Measurements from ENCODE around the gene NUDT21. TPM values are rescaled to one million over a fixed set of nuclear protein-coding genes. Genes with fewer than 3 reads are reported as not detected.
A peak's percentile ranks its signal among the peaks of the same experiment; 100 is the strongest.

The NUDT21 gene
- total and polyA plus RNA-seq, 3 donors from 2014 or later: 67.7 to 224 (median 75.3) TPM

DNA sequence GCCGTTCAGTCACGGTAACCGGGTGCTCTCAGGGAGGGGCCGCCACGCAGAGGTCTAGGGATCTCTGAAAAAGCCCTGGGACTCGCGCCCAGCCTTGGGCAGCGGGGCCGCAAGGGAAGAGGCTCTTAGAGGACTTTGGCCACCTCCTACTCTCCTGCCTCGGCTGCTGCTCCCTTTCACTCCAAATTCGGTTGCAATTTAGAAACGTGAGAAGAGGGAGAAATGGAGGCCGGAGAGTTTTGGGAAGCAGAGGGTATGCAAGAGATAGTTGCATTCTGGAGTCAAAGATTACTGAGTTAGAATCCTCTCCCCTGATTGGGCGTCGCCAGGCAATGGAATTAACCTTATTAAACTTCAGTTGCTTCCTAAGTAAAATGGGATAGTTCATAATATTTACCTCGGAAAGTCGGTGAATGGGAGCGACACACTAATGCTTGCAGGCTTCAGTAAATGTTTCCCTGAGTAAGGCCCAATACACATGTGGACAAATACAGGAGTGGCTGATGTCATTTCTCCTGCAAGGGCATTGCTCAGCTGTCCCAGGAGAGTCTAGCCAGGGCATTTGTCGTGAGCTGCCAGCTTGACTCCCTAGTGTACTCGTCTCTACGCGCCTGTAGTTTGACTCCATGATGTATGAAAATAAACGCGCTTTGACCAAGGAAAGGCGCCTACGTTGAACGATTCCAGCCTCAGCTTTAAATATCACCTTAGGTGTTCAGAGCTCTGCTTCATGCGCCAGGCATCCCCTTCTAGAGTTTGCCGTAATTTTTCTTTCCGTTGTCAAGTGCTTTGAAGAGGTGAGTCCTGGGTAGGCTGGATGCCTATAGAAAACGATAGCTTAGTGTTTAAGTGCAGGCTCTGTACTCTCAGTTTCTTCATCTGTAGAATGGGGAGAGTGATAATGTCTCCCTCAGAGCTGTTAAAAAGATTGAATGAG, 889 bp upstream of the NUDT21 start:
- peak overlapping the region; percentile 63 to 76 for H3K27ac ChIP-seq
- no peaks in the 10 kb centered on the region for H3K27me3 ChIP-seq
- TF ChIP-seq, protein P1, sequence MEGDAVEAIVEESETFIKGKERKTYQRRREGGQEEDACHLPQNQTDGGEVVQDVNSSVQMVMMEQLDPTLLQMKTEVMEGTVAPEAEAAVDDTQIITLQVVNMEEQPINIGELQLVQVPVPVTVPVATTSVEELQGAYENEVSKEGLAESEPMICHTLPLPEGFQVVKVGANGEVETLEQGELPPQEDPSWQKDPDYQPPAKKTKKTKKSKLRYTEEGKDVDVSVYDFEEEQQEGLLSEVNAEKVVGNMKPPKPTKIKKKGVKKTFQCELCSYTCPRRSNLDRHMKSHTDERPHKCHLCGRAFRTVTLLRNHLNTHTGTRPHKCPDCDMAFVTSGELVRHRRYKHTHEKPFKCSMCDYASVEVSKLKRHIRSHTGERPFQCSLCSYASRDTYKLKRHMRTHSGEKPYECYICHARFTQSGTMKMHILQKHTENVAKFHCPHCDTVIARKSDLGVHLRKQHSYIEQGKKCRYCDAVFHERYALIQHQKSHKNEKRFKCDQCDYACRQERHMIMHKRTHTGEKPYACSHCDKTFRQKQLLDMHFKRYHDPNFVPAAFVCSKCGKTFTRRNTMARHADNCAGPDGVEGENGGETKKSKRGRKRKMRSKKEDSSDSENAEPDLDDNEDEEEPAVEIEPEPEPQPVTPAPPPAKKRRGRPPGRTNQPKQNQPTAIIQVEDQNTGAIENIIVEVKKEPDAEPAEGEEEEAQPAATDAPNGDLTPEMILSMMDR (IDR thresholded peaks at IDR 0.05): no peak
- TF ChIP-seq POLR2A (IDR thresholded peaks at IDR 0.05): no peak
- H3K4me1 ChIP-seq: peaks cover 20% of the 10 kb centered on the region
- H3K4me3 ChIP-seq: peak overlapping the region; percentile 77 to 98
- no peaks in the 10 kb centered on the region for H3K9me3 ChIP-seq
- DNase-seq: peak; percentile 21
- 4 to 8% methylated on average over 25 to 31 of the region's 31 CpGs for WGBS, 2 donors
- no peaks in the 10 kb centered on the region for H3K36me3 ChIP-seq (ENCODE audit: low read depth, missing control alignments)
- intact Hi-C loops (cut with DNase I; ENCODE audit: low total_unique reads): no loop called here

DNA sequence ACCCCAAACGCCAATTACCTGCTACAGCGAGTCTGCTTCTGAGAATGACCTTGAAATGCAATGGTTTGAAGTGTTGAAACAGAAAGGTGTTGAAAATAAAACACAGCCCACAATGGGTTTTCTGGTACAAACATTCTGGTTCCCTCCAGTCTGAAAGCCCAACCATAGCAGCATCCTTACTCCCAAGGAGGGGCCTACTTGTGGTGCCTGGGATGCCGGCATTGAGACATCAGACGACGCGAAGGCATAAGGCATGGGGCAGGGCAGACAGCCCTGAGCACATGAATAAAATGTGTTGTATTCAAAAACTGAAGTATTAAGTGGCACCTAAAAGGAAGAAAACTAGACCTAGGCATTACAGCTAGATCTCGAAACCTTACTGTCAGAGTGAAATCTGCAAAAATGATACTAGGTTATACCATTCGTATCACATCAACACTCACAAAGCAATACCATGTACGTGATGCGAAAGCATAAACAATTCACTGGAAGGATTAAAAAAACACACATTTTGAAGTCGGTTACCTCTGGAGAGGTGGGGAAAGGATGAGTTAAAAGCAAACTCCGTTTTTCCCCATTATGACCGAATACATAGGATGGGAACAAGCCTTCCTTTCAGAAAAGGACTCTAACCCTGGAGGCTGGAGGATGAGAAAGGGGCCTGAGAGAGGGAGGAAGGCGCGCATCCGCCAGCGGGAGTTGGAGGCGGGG, 702 bp downstream of the NUDT21 start:
- Histone ChIP-seq H3K4me1 (peaks cover 20% of the 10 kb centered on the region), H3K27me3 (no peaks in the 10 kb centered on the region), H3K27ac (peak overlapping the region; percentile 63 to 76), H3K36me3 (ENCODE audit: low read depth, missing control alignments) (no peaks in the 10 kb centered on the region), H3K9me3 (no peaks in the 10 kb centered on the region), H3K4me3 (peak overlapping the region; percentile 77 to 98)
- intact Hi-C loops (cut with DNase I; ENCODE audit: low total_unique reads): no loop called here
- DNase-seq: no peak
- WGBS, 2 donors: 4% methylated on average over 18 of the region's 18 CpGs
- TF ChIP-seq POLR2A (IDR thresholded peaks at IDR 0.05): no peak

DNA sequence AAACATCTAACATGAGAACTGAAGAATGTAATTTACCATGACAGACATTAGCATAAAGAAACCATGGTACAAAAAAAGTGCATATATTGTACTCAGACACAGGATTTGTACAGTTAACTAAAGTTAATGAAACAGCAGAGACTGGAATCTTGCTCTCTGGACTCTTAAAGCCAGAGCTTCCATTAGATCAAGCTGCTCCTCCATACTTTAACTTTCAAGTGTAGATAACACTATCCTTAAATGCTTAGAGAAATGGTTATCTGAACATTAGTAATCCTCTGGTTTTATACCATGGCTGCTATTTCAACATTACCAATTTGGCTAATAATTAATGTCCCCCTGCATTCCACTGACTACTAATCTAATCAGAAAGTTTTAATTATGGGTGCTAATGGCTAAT, 3.1 kb downstream of the NUDT21 start:
- Histone ChIP-seq H3K27ac (no peak overlapping the region), H3K36me3 (ENCODE audit: low read depth, missing control alignments) (no peaks in the 10 kb centered on the region), H3K4me3 (no peak overlapping the region), H3K27me3 (no peaks in the 10 kb centered on the region), H3K9me3 (no peaks in the 10 kb centered on the region), H3K4me1 (peaks cover 20% of the 10 kb centered on the region)
- no peak for DNase-seq
- TF ChIP-seq, protein P1 (IDR thresholded peaks at IDR 0.05): no peak
- TF ChIP-seq POLR2A (IDR thresholded peaks at IDR 0.05): no peak
- intact Hi-C loops (cut with DNase I; ENCODE audit: low total_unique reads): no loop called here

DNA sequence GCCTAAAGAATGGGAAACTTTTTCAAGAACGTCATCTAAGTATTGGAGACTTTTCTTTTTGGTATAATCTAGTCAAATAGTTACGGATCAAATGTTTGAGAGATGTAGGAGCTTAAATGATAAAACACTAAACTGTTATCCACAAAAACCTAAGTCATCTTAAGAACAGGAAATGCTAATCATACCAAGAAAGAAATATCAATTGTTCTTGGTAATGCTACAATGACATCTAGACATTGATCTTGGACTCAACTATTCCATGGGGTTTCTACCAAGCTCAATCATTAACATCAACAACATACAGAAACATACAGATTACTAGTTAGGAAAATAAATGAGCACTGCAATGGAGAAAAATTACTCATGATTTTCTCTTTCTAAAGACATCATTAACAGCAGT, 3.8 kb downstream of the NUDT21 start:
- WGBS, 2 donors: 68 to 85% methylated on average over 2 of the region's 2 CpGs
- Histone ChIP-seq H3K4me1 (peaks cover 14% of the 10 kb centered on the region), H3K27ac (no peak overlapping the region), H3K27me3 (no peaks in the 10 kb centered on the region), H3K36me3 (ENCODE audit: low read depth, missing control alignments) (no peaks in the 10 kb centered on the region), H3K4me3 (no peak overlapping the region), H3K9me3 (no peaks in the 10 kb centered on the region)
- TF ChIP-seq, protein P1 (IDR thresholded peaks at IDR 0.05): no peak
- TF ChIP-seq POLR2A (IDR thresholded peaks at IDR 0.05): no peak
- intact Hi-C loops (cut with DNase I; ENCODE audit: low total_unique reads): no loop called here
- no peak for DNase-seq

DNA sequence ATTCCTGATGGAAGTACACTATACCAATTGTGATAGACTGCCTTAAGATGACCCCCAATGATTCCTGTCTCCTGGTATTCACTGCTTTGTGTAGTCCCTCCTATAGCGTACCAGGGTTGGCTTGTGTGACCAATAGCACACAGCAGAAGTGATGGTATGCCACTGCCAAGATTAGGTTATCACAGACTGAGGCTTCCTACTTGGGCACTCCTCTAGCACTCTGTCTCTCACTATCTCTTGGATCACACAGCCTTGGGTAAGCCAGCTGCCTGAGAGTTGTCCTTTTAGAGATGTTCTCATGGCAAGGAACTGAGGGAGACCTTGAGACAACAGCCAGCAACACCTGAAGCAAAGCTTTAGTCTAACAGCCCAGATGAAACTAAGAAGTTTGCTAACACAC, 13.1 kb downstream of the NUDT21 start:
- no peaks in the 10 kb centered on the region for H3K4me1 ChIP-seq
- intact Hi-C loops (cut with DNase I; ENCODE audit: low total_unique reads): no loop called here
- DNase-seq: no peak
- 79 to 100% methylated on average over 1 of the region's 1 CpG for WGBS, 2 donors
- no peak for TF ChIP-seq POLR2A (IDR thresholded peaks at IDR 0.05)
- TF ChIP-seq, protein P1 (IDR thresholded peaks at IDR 0.05): no peak
- H3K27ac ChIP-seq: no peak overlapping the region
- no peaks in the 10 kb centered on the region for H3K36me3 ChIP-seq (ENCODE audit: low read depth, missing control alignments)
- H3K9me3 ChIP-seq: no peaks in the 10 kb centered on the region
- H3K4me3 ChIP-seq: no peak overlapping the region
- H3K27me3 ChIP-seq: no peaks in the 10 kb centered on the region
